Small intestine (tissue), 7 donors: Measurements from ENCODE around the gene TLE5. TPM values are rescaled to one million over a fixed set of nuclear protein-coding genes. Genes with fewer than 3 reads are reported as not detected.
A peak's percentile ranks its signal among the peaks of the same experiment; 100 is the strongest.
"Not testable (repeated sequence)": the region's sequence is repeated elsewhere in the genome, so short reads cannot be mapped to it uniquely, and the experiment has no call there.

Experiments used
- DNase-seq, 2 donors: peaks; one replicate each; pipeline versions ENCODE4 v3.0.0 to v3.0.0-alpha.2; 2013
- FAIRE-seq: peaks from 2 replicates; lab custom pipeline; 2012; peaks lifted over from hg19 to GRCh38; lab: Jason Lieb, UNC
- H3K27ac ChIP-seq, 3 donors: one replicate each; pipeline ENCODE4 v1.5.1; 2013; ENCODE audit warnings: low read length in 2 of 3, mild to moderate bottlenecking in 2 of 3, control low read depth in 1 of 3, inconsistent platforms in 1 of 3, low read depth in 1 of 3, moderate library complexity in 1 of 3
- H3K27me3 ChIP-seq, 3 donors: one replicate each; pipeline ENCODE4 v1.6.1; 2013; ENCODE audit warnings: low read length in 3 of 3, inconsistent platforms in 1 of 3; ENCODE audit not compliant: control insufficient read depth in 3 of 3, insufficient read depth in 3 of 3
- H3K36me3 ChIP-seq, 3 donors: one replicate each; pipeline ENCODE4 v1.6.1; 2013; ENCODE audit warnings: low read length in 3 of 3, inconsistent platforms in 1 of 3, low read depth in 1 of 3, mild to moderate bottlenecking in 1 of 3, moderate library complexity in 1 of 3; ENCODE audit not compliant: control insufficient read depth in 3 of 3, insufficient read depth in 2 of 3
- H3K4me1 ChIP-seq, 3 donors: one replicate each; pipeline ENCODE4 v1.6.1; 2013; ENCODE audit warnings: low read length in 2 of 3, inconsistent platforms in 1 of 3, low read depth in 1 of 3, mild to moderate bottlenecking in 1 of 3, moderate library complexity in 1 of 3; ENCODE audit not compliant: control insufficient read depth in 3 of 3, insufficient read depth in 2 of 3
- H3K4me3 ChIP-seq, 3 donors: one replicate each; pipeline ENCODE4 v1.5.1; 2013; ENCODE audit warnings: low read length in 3 of 3, control low read depth in 1 of 3, inconsistent platforms in 1 of 3, low read depth in 1 of 3, mild to moderate bottlenecking in 1 of 3, moderate library complexity in 1 of 3
- H3K9me3 ChIP-seq, 2 donors: one replicate each; pipeline ENCODE4 v1.6.1; 2013; ENCODE audit warnings: low read depth in 1 of 2, low read length in 1 of 2; ENCODE audit not compliant: control insufficient read depth in 2 of 2, insufficient read depth in 1 of 2
- WGBS, 3 donors: extraction: QIAGEN DNeasy Blood & Tissue Kit; methylation state at CpG; one replicate each; pipeline ENCODE4 v1.1.7; 2013; 5-methylcytosine and 5-hydroxymethylcytosine counted together
- polyA plus RNA-seq, 4 donors: library from polyadenylated mRNA; stranded (reverse) in 3 of 4; unstranded in 1 of 4; fragments of 200-250 nt in 3 of 4; fragments of 120-200 nt in 1 of 4; gene quantifications; one replicate each; pipeline versions ENCODE4 v1.2.1 to v1.2.3, GENCODE V29; 2013
- donor health status: healthy with polysubstance abuse.
- donor health status: control.
- donor health status: control.
- donor health status: Bipolar disorder and iron deficiency.
- donor health status: healthy.

TLE5 gene
- polyA plus RNA-seq, 4 donors: 308 to 488 (median 351) TPM

DNA sequence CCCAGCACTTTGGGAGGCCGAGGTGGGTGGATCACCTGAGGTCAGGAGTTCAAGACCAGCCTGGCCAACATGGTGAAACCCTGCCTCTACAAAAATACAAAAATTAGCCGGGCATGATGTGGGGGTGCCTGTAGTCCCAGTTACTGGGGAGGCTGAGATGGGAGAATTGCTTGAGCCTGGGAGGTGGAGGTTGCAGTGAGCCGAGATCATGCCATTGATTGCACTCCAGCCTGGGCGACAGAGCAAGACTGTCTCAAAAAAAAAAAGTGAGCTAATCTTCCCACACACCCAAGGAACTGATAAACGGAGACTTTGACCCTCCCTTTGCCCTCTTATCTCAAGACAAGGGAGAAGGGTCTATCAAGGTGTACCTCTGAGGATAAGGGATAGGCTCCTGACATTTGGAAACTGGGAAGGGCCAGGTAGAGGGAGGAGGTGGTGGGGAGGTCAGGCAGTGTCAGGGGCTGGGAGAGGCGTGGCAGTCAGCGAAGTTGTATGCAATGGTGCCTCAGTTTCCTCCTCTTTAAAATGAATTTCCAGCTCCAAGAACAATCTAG is 27.1 kb upstream of the TLE5 start:
- peak; percentile 93 to 99 for DNase-seq
- not testable (repeated sequence) for H3K36me3 ChIP-seq, H3K27me3 ChIP-seq, H3K9me3 ChIP-seq, H3K4me3 ChIP-seq, FAIRE-seq
- 14 to 51% (median 32%) methylated on average over 7 of the region's 7 CpGs for WGBS, 3 donors
- Histone ChIP-seq H3K4me1 (peaks cover 0 to 44% (median 0%) of the 10 kb centered on the region in 3 donors), H3K27ac (peak overlapping the region; percentile 73 to 86 (median 76))

DNA sequence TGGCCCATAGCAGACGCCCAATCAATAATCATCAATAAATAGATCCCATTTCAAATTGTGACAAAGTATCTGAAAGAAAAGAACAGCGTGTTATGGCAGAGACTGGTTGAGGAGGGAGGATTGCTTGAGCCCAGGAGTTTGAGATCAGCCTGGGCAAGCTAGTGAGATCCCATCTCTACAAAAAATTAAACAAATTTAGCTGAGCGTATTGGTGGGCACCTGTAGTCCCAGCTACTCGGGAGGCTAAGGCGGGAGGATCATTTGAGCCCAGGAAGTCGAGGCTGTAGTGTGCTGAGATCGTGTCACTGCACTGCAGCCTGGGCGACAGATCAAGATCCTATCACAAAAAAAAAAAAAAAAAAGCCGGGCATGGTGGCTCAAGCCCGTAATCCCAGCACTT is 25.5 kb upstream of the TLE5 start:
- H3K36me3 ChIP-seq: no peaks in the 10 kb centered on the region
- FAIRE-seq (no peak), DNase-seq (no peak)
- 68 to 80% (median 76%) methylated on average over 9 to 10 of the region's 10 CpGs for WGBS, 3 donors
- H3K4me1 ChIP-seq: peaks cover 0 to 50% (median 2%) of the 10 kb centered on the region in 3 donors
- H3K27me3 ChIP-seq: no peaks in the 10 kb centered on the region
- H3K9me3 ChIP-seq: peaks cover 0 to 4% of the 10 kb centered on the region in 2 donors
- peak overlapping the region in 1 of 3 donors; percentile 54 for H3K27ac ChIP-seq
- H3K4me3 ChIP-seq: no peak overlapping the region

DNA sequence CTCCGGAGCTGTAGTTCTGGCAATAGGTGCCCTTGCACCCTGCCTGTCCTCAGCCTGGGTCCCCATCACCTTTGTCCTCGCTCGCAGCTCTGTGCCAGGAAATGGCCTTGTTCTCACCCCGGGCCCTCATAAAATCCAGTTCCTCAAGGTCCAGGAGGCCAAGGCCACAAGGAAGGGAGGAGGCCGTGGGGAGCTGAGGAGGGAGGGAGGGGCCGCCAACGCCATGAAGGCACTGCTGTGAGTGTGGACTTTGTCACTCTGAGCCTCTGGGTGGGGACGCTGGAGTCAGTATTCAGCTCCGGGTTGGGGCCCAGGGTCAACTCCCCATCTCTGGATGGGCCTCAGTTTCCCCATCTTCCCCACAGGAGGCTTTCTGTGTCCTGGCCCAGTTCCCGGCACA is 22.6 kb upstream of the TLE5 start:
- FAIRE-seq: no peak
- no peaks in the 10 kb centered on the region for H3K36me3 ChIP-seq
- no peak overlapping the region for H3K4me3 ChIP-seq
- H3K27ac ChIP-seq: peak overlapping the region; percentile 63 to 81 (median 80)
- WGBS, 3 donors: 14 to 53% (median 30%) methylated on average over 9 to 10 of the region's 10 CpGs
- no peaks in the 10 kb centered on the region for H3K27me3 ChIP-seq
- H3K4me1 ChIP-seq: peaks cover 0 to 58% (median 2%) of the 10 kb centered on the region in 3 donors
- peak; percentile 96 to 100 for DNase-seq
- peaks cover 0 to 4% of the 10 kb centered on the region in 2 donors for H3K9me3 ChIP-seq

DNA sequence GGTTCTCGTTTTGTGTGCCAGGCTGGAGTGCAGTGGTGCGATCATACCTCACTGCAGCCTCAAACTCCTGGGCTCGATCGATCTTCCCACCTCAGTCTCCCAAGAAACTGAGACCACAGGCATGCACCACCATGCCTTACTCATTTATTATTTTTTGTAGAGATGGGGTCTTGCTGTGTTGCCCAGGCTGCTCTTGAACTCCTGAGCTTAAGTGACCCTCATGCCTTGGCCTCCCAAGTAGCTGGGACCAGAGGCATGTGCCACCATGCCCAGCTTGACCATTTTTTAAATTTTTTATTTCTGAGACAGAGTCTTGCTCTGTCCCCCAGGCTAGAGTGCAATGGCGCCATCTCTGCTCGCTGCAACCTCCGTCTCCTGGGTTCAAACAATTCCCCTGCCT is 21.7 kb upstream of the TLE5 start:
- no peak overlapping the region for H3K4me3 ChIP-seq
- peak overlapping the region; percentile 61 to 73 (median 63) for H3K27ac ChIP-seq
- H3K27me3 ChIP-seq: no peaks in the 10 kb centered on the region
- H3K9me3 ChIP-seq: peaks cover 0 to 4% of the 10 kb centered on the region in 2 donors
- 90 to 93% (median 92%) methylated on average over 7 of the region's 7 CpGs for WGBS, 3 donors
- H3K36me3 ChIP-seq: no peaks in the 10 kb centered on the region
- DNase-seq: no peak
- FAIRE-seq: no peak
- H3K4me1 ChIP-seq: peaks cover 0 to 49% (median 2%) of the 10 kb centered on the region in 3 donors

DNA sequence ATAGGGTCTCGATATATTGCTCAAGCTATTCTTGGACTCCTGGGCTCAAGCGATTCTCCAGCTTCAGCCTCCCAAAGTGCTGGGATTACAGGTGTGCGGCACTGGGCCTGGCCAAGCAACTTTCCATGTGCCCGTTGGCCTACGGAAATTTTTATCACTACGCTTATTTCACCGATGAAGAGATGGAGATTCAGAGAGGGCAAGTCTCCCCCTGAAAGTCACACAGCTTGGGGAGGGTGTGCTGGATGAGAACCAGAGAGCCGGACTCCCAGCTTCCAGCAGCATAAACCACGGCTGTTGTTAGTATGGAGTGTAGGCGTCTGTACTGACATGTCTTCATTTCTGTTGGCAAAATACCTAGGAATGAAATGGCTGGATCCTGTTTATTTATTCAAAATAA is 20.0 kb upstream of the TLE5 start:
- no peak overlapping the region for H3K27ac ChIP-seq
- peaks cover 0 to 45% (median 2%) of the 10 kb centered on the region in 3 donors for H3K4me1 ChIP-seq
- H3K36me3 ChIP-seq: no peaks in the 10 kb centered on the region
- H3K4me3 ChIP-seq: no peak overlapping the region
- peaks cover 0 to 4% of the 10 kb centered on the region in 2 donors for H3K9me3 ChIP-seq
- H3K27me3 ChIP-seq: no peaks in the 10 kb centered on the region
- DNase-seq (no peak), FAIRE-seq (no peak)
- 91 to 94% (median 92%) methylated on average over 10 of the region's 10 CpGs for WGBS, 3 donors

DNA sequence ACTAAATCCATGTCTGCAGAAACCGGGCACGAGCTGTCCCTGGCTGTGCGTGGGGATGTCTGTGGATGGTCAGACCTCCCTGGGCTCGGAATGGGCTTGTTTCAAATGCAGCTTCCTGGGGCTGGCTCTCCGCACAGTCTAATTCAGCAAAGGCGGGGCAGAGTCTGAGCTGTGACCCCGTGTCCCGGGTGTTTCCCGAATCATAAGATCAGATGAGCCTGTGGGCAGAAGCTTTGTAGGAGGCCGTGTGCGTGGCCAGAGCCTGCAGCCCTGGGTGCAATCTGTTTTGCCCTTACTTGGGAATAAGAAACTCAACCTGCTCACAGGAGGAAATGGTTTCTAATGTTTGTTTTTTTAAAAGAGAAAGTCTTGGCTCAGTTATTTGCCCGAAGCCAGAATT is 18.0 kb upstream of the TLE5 start:
- FAIRE-seq (no peak), DNase-seq (peak; percentile 76 to 90)
- Histone ChIP-seq H3K9me3 (peaks cover 0 to 4% of the 10 kb centered on the region in 2 donors), H3K36me3 (no peaks in the 10 kb centered on the region), H3K27me3 (no peaks in the 10 kb centered on the region), H3K4me3 (no peak overlapping the region), H3K4me1 (peaks cover 0 to 42% (median 2%) of the 10 kb centered on the region in 3 donors), H3K27ac (peak overlapping the region; percentile 27 to 77 (median 52))
- WGBS, 3 donors: 11 to 34% (median 31%) methylated on average over 12 of the region's 12 CpGs

DNA sequence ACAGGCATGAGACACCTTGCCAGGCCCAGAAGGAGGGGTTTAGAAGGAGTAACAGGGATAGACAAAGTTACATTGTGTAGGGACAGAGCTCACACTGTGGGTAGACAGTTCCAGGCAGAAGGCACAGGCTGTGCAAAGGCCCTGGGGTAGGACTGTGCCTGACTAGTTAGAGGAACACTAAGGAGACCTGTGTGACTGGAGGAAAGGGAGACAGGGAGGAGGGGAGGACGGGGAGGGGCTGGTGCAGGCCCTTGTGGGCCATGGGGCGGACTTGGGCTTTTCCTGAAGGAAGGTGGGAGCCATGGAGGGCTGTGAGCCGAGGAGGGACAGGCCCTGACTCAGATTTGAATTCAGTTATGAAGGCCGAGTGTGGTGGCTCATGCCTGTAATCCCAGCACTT is 17.3 kb upstream of the TLE5 start:
- 74 to 88% (median 81%) methylated on average over 4 of the region's 4 CpGs for WGBS, 3 donors
- DNase-seq: no peak
- no peaks in the 10 kb centered on the region for H3K36me3 ChIP-seq
- peaks cover 0 to under 1% of the 10 kb centered on the region in 2 donors for H3K9me3 ChIP-seq
- no peaks in the 10 kb centered on the region for H3K27me3 ChIP-seq
- H3K27ac ChIP-seq: no peak overlapping the region
- H3K4me3 ChIP-seq: no peak overlapping the region
- H3K4me1 ChIP-seq: peaks cover 0 to 35% (median 2%) of the 10 kb centered on the region in 3 donors
- FAIRE-seq: no peak

DNA sequence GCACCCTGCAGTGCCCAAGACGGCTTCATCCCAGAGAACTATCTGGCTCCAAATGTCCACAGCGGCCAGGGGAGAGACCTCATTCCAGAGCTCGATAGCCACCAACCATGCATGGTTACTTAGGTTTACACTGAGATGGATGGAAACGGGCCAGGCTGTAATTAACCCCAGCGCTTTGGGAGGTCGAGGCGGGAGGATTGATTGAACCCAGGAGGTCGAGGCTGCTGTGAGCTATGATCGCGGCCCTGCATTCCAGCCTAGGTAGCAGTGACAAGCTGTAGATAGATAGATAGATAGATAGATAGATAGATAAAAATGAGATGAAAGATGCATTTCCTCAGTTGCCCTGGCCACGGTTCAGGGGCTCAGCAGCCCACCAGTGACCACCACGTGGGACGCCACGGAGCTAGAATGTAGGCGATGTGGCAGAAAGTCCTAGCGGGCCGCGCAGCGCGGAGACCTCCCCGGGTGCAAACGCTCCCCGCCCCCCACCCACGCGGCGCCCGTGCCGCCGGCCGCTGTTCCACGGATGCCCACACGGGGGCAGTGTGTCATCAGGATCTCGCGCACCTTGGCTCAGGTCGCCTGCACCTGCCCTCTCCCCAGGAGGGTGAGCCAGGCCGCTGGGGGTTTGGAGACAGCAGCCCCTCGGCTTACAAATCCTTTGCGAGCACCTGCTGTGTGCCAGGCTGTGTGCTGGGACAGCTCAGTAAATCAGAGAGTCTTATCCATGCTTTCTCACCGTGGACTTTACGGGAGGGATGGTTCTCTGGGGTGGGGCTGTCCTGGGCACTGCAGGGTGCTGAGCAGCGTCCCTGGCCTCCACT is 13.5 kb upstream of the TLE5 start:
- peak overlapping the region in 1 of 3 donors; percentile 10 for H3K4me3 ChIP-seq
- WGBS, 3 donors: 6 to 12% (median 9%) methylated on average over 39 to 41 of the region's 41 CpGs

More for the DNA sequence above, 13.5 kb upstream of the TLE5 start:
- FAIRE-seq (no peak), DNase-seq (peak; percentile 56 to 82)
- no peaks in the 10 kb centered on the region for H3K27me3 ChIP-seq
- no peaks in the 10 kb centered on the region for H3K36me3 ChIP-seq
- no peak overlapping the region for H3K27ac ChIP-seq
- H3K9me3 ChIP-seq: no peaks in the 10 kb centered on the region
- peaks cover 0 to 19% (median 0%) of the 10 kb centered on the region in 3 donors for H3K4me1 ChIP-seq
